Dedifferentiated amniotic fluid mesenchymal stem cell (primary cell): ENCODE data around the gene MAP4K1.

Experiments used
- DNase-seq: peaks from one replicate; pipeline ENCODE4 v3.0.0-alpha.2; 2016; ENCODE audit errors: extremely low spot score

The MAP4K1 gene

DNA sequence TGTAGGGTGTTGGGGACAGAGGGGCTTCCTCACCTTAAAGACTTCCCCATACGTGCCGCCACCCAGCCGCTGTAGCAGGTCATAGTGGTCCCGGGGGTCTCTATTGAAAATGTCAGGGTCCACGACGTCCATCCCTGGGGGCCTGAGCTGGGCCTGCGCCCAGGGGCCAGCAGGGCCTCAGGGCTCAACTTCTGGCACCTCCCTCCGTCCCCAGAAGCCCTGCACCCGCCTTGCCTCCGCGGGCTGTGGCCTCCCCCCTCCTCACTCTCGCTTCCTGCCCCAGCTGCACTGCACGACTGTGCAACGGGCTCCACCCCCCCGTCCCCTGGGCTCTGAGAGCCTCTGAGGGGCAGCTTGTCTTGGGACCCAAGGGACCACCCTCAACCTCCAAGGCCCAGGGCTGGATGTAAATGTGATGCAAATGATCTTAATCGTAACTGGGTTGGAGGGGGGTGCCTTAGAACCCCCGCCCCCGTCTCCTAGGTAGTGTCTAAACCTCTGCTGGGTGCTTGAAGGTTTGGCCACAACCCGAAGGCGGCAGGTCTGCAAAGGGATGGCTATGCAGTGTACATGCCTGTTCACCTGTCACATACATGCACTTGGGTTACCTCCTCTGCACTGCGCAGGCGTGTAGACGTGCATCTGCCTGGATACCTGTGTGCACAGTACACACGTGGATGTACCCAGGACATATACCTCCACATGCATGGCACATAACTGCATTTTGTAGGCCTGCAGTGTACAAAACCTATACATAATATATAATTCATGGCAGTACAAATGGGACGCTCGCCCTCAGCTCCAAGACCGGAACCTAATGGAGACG lies at the start of gene MAP4K1:
Gene MAP4K1, minus strand, starts transcription at position 190 of the 826 bp plus-strand sequence. Its CDS starts 58 bp downstream, at position 132.
- DNase-seq, result no peak

- DNase-seq, result peak; percentile 88
These were observed 49.1 kb upstream of the MAP4K1 start for GRCh38 chr19:38666663-38667511.

DNA sequence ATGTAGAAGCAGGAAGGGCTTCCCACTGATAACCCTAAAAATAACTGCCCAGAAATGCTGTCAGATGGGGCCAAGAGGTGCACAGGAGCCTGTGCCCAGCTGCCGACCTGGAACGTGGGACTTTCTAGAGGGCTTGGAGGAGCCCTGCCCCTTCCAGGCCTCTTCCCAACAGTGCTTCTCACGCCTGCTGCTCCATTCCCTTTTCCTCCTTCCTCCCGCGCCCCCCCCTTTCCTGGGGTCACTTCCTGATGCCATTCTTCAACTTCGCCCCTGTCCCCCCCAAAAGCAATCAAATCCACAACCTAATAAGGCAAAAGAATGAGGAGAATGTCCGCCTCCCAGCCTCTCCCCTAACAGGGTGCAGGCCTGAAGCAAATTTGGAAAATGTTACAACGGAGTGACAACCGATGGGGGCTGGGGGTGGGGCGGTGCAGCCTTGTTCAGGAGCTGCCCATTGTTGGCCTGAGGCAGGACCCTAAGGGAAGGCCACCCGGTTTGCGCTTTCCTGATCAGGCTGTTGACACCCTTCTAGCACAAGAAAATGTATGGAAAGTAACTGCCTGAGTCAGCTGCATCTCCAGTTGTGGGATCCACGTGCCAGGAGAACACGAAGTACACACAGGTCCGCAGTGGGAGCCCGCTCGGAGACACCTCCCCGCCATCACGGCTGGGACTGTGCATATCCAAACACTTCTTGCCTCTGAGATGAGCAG lies 48.4 kb upstream of the MAP4K1 start:
- no peak for DNase-seq

DNA sequence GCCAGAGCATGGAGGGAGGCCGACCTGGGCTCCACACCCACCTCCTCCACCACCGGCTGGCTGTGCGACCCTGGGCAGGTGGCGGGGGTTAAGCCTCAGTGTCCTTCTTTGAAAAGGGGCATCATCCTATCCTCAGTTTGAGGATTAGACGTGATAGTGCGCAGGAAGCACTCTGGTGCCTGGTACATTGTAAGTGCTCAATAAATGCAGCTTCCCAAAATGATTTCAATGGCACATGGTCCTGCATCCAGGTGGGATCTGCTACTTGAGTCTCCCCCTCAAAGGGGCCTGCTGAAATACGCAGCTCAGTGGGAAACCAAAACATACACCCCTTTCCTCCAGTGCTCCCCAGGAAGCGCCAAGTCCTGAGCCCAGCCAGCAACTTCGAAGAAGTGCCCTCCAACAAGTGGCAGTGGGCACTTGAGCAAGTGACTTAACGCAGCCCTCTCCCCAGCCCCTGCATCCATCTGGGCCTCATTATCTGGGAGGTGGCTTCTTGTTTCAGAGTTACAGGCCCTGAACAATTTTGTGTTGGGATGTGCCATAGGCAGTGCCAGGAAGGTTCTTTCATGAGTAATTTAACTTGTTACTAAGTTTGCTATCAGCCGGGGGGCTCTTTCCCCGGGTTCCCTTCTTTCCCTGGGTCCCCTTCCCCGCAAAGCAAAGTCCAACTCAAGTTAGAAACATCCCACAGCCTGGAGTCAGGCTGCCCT lies 47.6 kb upstream of the MAP4K1 start:
- no peak for DNase-seq

- DNase-seq, result no peak
These were observed 46.9 kb upstream of the MAP4K1 start for GRCh38 chr19:38664503-38665211.

- DNase-seq, result no peak
These were observed 46.3 kb upstream of the MAP4K1 start for GRCh38 chr19:38663957-38664502.

DNA sequence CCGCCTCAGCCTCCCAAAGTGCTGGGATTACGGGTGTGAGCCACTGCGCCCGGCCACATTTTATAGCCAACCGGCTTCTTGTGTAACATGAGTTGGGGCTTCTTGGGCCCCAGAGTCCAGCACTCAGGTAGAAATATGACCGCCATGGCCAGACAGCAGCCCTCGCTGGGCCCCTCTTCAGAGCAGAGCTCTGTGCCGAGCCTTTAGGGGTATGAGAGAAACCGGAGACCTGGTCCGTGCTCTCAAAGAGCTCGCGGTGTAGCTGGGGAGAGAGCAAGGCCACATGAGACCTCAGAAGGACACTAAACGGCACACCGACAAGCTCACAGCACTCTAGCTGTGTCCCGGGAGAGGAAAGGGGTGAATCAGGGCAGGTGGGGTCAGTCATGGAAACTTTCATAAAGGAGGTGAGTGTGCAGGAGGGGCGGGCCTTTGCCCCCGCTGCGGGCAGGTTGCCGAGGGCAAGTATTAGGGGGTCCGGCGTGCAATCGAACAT lies 45.5 kb upstream of the MAP4K1 start:
- DNase-seq, result no peak

DNA sequence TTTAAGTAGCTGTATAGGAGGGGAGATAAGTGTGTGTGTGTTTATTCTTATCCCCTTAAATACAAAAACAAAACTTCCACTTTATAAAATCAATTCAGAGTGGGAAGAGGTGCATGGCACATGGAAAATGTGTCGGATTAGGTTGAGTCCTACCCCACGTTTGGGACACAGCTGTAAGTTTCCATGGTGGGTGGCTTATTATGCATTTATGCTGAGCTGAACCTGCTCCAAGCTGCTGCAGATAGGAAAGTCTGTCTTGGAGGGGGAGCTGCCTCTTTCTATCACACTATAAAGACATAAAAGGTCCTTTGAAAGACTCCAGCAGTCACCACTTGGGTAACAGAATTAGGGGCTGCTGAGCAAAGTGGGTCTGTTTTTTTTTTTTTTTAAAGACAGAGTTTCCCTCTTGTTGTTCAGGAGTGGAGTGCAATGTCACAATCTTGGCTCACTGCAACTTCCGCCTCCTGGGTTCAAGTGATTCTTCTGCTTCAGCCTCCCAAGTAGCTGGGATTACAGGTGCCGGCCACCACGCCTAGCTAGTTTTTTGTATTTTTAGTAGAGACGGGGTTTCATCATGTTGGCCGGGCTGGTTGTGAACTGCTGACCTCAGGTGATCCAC lies 44.9 kb upstream of the MAP4K1 start:
- DNase-seq, result no peak

- DNase-seq, result no peak
These were observed 44.2 kb upstream of the MAP4K1 start for GRCh38 chr19:38661996-38662395.

GRCh38 chr19:38661136-38661535 lies 43.4 kb upstream of the MAP4K1 start:
- DNase-seq, result no peak

DNA sequence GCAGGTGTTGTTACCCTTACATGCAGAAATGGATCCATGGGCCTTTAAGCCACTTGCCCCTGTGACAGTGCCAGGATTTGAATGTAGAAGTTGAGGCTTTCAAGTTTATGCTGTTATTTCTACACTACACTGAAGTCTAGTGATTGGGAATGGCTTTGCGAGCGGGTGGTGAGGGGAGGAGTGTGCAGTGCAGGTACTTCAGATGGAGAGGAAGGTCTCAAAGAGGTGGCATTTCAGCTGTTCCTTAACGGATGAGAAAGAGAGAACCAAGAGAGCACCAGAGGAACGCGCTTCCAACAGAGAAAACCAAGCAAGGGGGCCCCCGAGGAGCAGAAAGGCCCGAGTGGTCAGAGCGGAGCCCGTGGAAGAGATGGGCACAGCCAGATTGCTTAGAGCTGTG lies 43.0 kb upstream of the MAP4K1 start:
- no peak for DNase-seq

GRCh38 chr19:38658462-38659306 lies 40.9 kb upstream of the MAP4K1 start:
- DNase-seq, result peak; percentile 100

GRCh38 chr19:38657633-38658222 lies 40.0 kb upstream of the MAP4K1 start:
- DNase-seq, result peak; percentile 89

DNA sequence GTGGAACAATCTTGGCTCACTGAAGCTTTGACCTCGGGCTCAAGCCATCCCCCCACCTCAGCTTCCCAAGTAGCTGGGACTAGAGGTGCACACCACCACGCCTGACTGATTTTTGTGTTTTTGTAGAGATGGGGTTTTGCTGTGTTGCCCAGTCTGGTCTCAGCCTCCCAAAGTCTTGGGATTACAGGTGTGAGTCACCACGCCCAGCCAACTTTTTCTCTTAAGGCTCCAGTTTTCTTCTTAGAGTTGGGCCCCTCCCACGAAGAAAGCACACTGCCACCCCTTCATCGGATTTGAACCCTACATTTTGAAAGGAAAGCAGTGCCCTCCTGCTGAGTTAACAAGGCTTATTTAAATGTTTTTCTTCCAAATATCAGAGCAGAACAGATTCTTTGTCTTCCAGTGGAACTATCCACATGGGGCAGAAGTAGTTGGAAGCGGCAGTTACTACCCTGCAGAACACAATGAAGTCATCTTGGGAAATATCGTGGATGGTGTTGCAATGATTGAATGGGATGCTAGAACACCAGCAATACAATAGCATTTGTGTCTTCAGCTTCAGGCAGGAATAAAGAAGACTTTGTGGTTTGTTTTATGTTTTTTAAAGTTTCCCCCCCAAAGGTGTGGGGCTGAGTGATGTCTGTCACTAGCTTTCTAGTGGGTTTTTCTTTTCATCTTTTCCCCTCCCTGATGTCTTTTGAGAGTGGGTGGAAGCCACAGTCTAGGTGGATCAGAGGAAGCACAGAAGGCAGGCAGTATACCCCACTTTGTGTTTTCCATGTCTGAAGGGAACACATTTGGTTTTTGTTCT lies 38.6 kb upstream of the MAP4K1 start:
- DNase-seq, result no peak

DNA sequence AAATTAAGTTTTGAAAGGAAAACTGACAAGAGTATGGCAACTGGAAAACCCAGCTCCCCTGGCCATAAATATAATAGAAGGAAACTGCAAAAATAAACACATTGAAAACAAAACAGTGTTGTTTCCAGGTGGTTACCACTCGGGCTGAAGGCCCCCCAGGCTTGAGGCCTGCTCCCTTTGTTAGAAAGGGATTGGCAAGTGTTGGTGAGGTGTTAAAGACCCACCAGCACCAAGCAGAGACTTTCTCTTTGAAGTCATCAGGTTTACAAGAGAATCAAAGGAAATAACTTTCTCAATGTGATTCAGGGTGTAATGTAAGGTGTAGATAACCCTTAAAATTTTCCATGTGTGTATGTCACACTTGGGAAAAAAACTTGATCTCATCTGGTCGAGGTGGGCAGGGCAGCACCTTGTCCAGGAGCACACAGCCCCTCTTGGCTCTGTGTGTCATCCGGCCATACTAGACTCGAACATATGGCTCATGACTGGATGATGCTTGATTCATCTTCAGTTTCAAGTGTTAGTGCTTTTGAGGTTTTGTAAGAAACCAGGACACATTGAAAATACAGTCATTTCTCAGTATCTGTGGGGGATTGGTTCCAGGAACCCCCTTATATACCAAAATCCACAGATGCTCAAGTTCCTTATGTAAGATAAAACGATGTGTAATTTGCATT lies 37.5 kb upstream of the MAP4K1 start:
- DNase-seq, result no peak

- DNase-seq, result peak; percentile 65
These were observed 36.9 kb upstream of the MAP4K1 start for GRCh38 chr19:38654628-38655055.

GRCh38 chr19:38653028-38653571 lies 35.3 kb upstream of the MAP4K1 start:
- DNase-seq, result no peak
